ENCODE measurements around the gene KCNJ3.

The KCNJ3 gene

GRCh38 chr2:154794406-154794805, 95.9 kb downstream of the KCNJ3 start:
- TF ChIP-seq CTCF (IDR thresholded peaks at IDR 0.05), result no peak

GRCh38 chr2:154795651-154796050, 97.2 kb downstream of the KCNJ3 start:
- TF ChIP-seq CTCF (IDR thresholded peaks at IDR 0.05), result no peak
- DNase-seq (ENCODE audit: low spot score), result no peak
- Histone ChIP-seq H3K4me3 (no peak overlapping the region), H3K27ac (no peak overlapping the region)

More at GRCh38 chr2:154794406-154794805, 95.9 kb downstream of the KCNJ3 start:
- H3K4me3 ChIP-seq, result no peak overlapping the region
- no peak overlapping the region for H3K27ac ChIP-seq
- DNase-seq (ENCODE audit: low spot score), result no peak

GRCh38 chr2:154804451-154804850, 106.0 kb downstream of the KCNJ3 start:
- no peak for TF ChIP-seq CTCF (IDR thresholded peaks at IDR 0.05)
- DNase-seq (ENCODE audit: low spot score), result no peak
- H3K4me3 ChIP-seq, result no peak overlapping the region
- no peak overlapping the region for H3K27ac ChIP-seq

GRCh38 chr2:154813636-154814035, 115.1 kb downstream of the KCNJ3 start:
- no peak for TF ChIP-seq CTCF (IDR thresholded peaks at IDR 0.05)
- Histone ChIP-seq H3K27ac (no peak overlapping the region), H3K4me3 (no peak overlapping the region)
- no peak for DNase-seq (ENCODE audit: low spot score)

- H3K27ac ChIP-seq, result no peak overlapping the region
- no peak for TF ChIP-seq CTCF (IDR thresholded peaks at IDR 0.05)
- no peak for DNase-seq (ENCODE audit: low spot score)
- H3K4me3 ChIP-seq, result no peak overlapping the region
Observed at GRCh38 chr2:154814856-154815255, 116.4 kb downstream of the KCNJ3 start.

GRCh38 chr2:154825358-154825757, 126.9 kb downstream of the KCNJ3 start:
- Histone ChIP-seq H3K4me3 (no peak overlapping the region), H3K27ac (no peak overlapping the region)
- TF ChIP-seq CTCF (IDR thresholded peaks at IDR 0.05), result no peak
- DNase-seq (ENCODE audit: low spot score), result no peak

- no peak for TF ChIP-seq CTCF (IDR thresholded peaks at IDR 0.05)
- no peak for DNase-seq (ENCODE audit: low spot score)
- no peak overlapping the region for H3K27ac ChIP-seq
- no peak overlapping the region for H3K4me3 ChIP-seq
Observed at GRCh38 chr2:154826827-154827226, 128.3 kb downstream of the KCNJ3 start.

All from coronary artery (tissue), 2 donors.